ENCODE measurements around the gene TSPAN3. TPM values are rescaled to one million over a fixed set of nuclear protein-coding genes. Genes with fewer than 3 reads are reported as not detected.

The TSPAN3 gene
- total RNA-seq = 100 to 1,000 TPM; 163 to 205 (median 171) TPM

DNA sequence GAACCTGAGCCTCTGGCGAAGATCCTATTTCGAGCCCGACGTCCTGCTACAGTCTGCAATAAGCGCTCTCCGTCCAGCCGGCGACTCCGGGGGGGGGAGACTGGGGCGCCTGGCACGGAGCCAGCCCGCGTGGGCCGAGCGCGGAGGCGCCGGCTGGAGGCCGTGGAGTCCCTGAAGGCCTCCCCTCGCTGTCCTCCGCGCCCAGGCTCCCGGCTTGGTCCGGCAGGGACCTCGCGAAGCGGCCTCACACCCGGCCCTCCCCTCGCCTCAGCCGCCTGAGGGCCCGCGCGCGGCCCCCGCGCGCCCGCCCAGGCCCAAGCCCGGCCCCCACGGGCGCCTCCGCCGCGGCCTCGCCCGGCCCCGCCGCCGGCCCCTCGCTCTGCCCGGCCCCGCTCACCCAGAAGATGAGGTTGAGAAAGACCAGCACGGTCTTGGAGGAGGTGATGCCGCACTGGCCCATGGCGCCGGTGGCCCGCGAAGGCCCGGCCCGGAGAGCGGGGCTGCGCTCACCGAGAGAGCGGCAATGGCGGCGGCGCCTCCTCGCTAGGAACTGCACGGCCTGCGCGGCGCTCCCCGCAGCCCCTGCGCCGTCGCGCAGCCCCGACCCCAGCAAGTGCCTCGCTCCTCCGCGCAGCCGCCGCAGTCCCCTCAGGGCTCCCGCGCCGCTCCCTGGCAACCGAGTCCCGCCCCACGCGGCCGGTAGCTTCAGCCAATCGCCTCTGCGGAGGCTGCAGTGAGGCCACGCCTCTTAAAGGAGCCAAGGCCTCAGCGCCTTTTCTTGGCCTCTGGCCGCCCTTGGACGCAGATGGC is at the start of gene TSPAN3:
Gene TSPAN3 (minus strand): TSS at position 615 of the 810 bp plus-strand sequence. CDS start 155 bp downstream, at position 460.
- WGBS, 2 donors (ENCODE audit: low coverage in 1 of 2) = no CpG with 5 or more reads among the region's 97 CpGs
- peak; percentile 97 for ATAC-seq
- no peaks in the 10 kb centered on the region for H3K27me3 ChIP-seq
- H3K27ac ChIP-seq = peak within 1 kb of the TSS; percentile 74 to 94 (median 92)
- peak within 1 kb of the TSS; percentile 72 to 82 for H3K4me3 ChIP-seq
- TF ChIP-seq POLR2AphosphoS5 (IDR thresholded peaks at IDR 0.05) (peak; percentile 73), CTCF (IDR thresholded peaks at IDR 0.05) (peak in 1 of 4 experiments; percentile 6), POLR2A (IDR thresholded peaks at IDR 0.05) (peak; percentile 80 to 86), EP300 (IDR thresholded peaks at IDR 0.05) (no peak)
- no peaks in the 10 kb centered on the region for H3K36me3 ChIP-seq
- peaks cover 3 to 42% (median 5%) of the 10 kb centered on the region in 3 donors for H3K4me1 ChIP-seq
- no peaks in the 10 kb centered on the region for H3K9me3 ChIP-seq

GRCh38 chr15:77120576-77120975 is 49.7 kb upstream of the TSPAN3 start:
- peaks cover 0 to 11% (median 0%) of the 10 kb centered on the region in 3 donors for H3K4me1 ChIP-seq
- no peaks in the 10 kb centered on the region for H3K27me3 ChIP-seq
- ATAC-seq = no peak
- no peak overlapping the region for H3K4me3 ChIP-seq
- TF ChIP-seq POLR2A (IDR thresholded peaks at IDR 0.05) (no peak), EP300 (IDR thresholded peaks at IDR 0.05) (no peak), CTCF (IDR thresholded peaks at IDR 0.05) (no peak)
- 85 to 93% methylated on average over 4 of the region's 4 CpGs for WGBS, 2 donors (ENCODE audit: low coverage in 1 of 2)
- H3K9me3 ChIP-seq = no peaks in the 10 kb centered on the region
- no peaks in the 10 kb centered on the region for H3K36me3 ChIP-seq
- no peak overlapping the region for H3K27ac ChIP-seq

DNA sequence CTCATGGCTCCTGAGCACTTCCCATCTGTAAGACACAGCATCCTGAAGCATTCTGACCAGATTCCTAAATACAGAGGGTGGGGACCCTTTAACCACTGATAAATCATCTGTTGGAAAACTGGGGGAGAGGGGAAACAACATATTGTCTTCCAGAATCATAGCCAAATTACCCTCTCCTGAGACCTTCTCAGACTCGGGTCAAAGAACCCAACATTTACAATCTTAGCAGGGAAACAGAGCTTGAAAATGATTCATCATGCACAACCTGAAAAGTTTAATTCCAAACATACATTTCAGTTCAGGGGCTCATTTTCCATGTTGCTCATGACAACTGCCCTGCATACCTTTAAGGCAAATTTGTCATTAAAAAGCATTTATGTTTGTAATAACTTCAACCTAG is 48.5 kb upstream of the TSPAN3 start:
- H3K4me1 ChIP-seq = peaks cover 0 to 11% (median 0%) of the 10 kb centered on the region in 3 donors
- H3K36me3 ChIP-seq = peaks cover 0 to 8% of the 10 kb centered on the region in 2 donors
- TF ChIP-seq POLR2A (IDR thresholded peaks at IDR 0.05) = no peak
- TF ChIP-seq POLR2AphosphoS5 (IDR thresholded peaks at IDR 0.05) = no peak
- no peak for TF ChIP-seq EP300 (IDR thresholded peaks at IDR 0.05)
- TF ChIP-seq CTCF (IDR thresholded peaks at IDR 0.05) = no peak
- no peak overlapping the region for H3K4me3 ChIP-seq
- H3K27me3 ChIP-seq = no peaks in the 10 kb centered on the region
- no peak overlapping the region for H3K27ac ChIP-seq
- no peak for ATAC-seq
- H3K9me3 ChIP-seq = no peaks in the 10 kb centered on the region
- WGBS, 2 donors (ENCODE audit: low coverage in 1 of 2) = 33 to 44% methylated on average over 1 of the region's 1 CpG

DNA sequence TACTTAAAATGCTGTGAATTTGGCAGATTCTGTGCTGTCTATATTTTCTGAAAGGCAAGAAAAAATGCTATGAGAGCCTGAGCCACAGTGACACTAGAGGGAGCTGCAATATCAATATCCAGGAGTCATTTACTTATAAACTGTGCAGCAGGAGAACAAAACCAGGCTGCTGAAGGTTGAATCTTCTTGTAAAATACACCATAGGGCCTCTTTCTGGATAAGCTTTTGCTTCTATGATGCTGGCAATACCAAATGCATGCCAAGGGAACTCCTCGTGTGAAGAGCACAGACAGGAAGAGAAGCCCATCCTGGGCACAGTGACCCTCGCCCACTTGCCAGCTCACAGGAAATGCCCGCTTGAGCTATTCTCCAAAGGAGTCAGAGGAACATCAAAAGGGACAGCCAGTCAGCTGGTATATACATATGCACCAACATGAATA is 48.0 kb upstream of the TSPAN3 start:
- Histone ChIP-seq H3K27me3 (no peaks in the 10 kb centered on the region), H3K9me3 (no peaks in the 10 kb centered on the region), H3K4me1 (peaks cover 0 to 11% (median 0%) of the 10 kb centered on the region in 3 donors), H3K36me3 (peaks cover 0 to 13% of the 10 kb centered on the region in 2 donors), H3K27ac (no peak overlapping the region), H3K4me3 (no peak overlapping the region)
- 55 to 87% methylated on average over 2 to 3 of the region's 3 CpGs for WGBS, 2 donors (ENCODE audit: low coverage in 1 of 2)
- ATAC-seq = peak; percentile 43
- TF ChIP-seq POLR2A (IDR thresholded peaks at IDR 0.05) (no peak), CTCF (IDR thresholded peaks at IDR 0.05) (peak; percentile 36 to 73 (median 62))

- WGBS, 2 donors (ENCODE audit: low coverage in 1 of 2) = 91% methylated on average over 2 to 4 of the region's 4 CpGs
- H3K36me3 ChIP-seq = peaks cover 0 to 34% of the 10 kb centered on the region in 2 donors
- H3K9me3 ChIP-seq = no peaks in the 10 kb centered on the region
- no peak overlapping the region for H3K27ac ChIP-seq
- ATAC-seq = no peak
- H3K27me3 ChIP-seq = no peaks in the 10 kb centered on the region
- H3K4me1 ChIP-seq = peaks cover 0 to 11% (median 0%) of the 10 kb centered on the region in 3 donors
- TF ChIP-seq POLR2A (IDR thresholded peaks at IDR 0.05) = no peak
- TF ChIP-seq EP300 (IDR thresholded peaks at IDR 0.05) = no peak
- no peak for TF ChIP-seq POLR2AphosphoS5 (IDR thresholded peaks at IDR 0.05)
- TF ChIP-seq CTCF (IDR thresholded peaks at IDR 0.05) = no peak
- H3K4me3 ChIP-seq = no peak overlapping the region
Measured at GRCh38 chr15:77115179-77115578, 44.3 kb upstream of the TSPAN3 start.

Data from gastroesophageal sphincter (tissue), 4 donors.